Esophagus muscularis mucosa (tissue), 3 donors: Measurements from ENCODE around the gene OR4L1.

Experiments used
- EP300 ChIP-seq: sonication (generic); formaldehyde crosslinking; IDR thresholded peaks from one replicate; pipeline ENCODE4 v1.6.1; 2017; ENCODE audit warnings: antibody characterized with exemption
- TF ChIP-seq, protein P1 (sequence below), 3 experiments: fragments of 200-600 bp in 2 of 3; fragments of 450-650 bp in 1 of 3; sonication (generic) in 2 of 3; IDR thresholded peaks; one replicate each; pipeline ENCODE4 v1.5.1; 2017 to 2019; ENCODE audit warnings: antibody characterized with exemption in 3 of 3, mild to moderate bottlenecking in 2 of 3, moderate library complexity in 1 of 3

DNA sequence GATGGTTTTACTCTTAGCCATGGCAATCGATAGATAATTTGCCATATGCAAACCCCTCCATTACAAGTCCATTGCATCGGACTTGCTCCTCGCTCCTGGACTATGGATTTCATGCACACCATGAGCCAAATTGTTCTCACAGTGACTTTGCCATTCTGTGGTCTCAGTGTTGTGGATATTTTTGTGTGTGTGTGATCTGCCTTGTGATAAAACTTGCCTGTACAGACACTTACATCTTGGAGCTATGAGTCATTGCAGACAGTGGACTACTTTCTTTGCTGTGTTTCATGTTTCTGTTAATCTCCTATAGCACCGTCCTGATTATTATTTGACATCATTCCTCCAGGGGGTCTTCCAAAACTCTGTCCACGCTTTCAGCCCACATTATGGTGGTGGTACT, 15.6 kb upstream of the OR4L1 start:
- no peak for TF ChIP-seq EP300
- TF ChIP-seq, protein P1, sequence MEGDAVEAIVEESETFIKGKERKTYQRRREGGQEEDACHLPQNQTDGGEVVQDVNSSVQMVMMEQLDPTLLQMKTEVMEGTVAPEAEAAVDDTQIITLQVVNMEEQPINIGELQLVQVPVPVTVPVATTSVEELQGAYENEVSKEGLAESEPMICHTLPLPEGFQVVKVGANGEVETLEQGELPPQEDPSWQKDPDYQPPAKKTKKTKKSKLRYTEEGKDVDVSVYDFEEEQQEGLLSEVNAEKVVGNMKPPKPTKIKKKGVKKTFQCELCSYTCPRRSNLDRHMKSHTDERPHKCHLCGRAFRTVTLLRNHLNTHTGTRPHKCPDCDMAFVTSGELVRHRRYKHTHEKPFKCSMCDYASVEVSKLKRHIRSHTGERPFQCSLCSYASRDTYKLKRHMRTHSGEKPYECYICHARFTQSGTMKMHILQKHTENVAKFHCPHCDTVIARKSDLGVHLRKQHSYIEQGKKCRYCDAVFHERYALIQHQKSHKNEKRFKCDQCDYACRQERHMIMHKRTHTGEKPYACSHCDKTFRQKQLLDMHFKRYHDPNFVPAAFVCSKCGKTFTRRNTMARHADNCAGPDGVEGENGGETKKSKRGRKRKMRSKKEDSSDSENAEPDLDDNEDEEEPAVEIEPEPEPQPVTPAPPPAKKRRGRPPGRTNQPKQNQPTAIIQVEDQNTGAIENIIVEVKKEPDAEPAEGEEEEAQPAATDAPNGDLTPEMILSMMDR (IDR thresholded peaks at IDR 0.05), result no peak
